ENCODE data around the gene CXorf65. TPM values are rescaled to one million over a fixed set of nuclear protein-coding genes. Genes with fewer than 3 reads are reported as not detected.

Gene CXorf65
- total and polyA plus RNA-seq, 4 experiments from 2014 or later = 3.1 to 51.6 (median 26.2) TPM

DNA sequence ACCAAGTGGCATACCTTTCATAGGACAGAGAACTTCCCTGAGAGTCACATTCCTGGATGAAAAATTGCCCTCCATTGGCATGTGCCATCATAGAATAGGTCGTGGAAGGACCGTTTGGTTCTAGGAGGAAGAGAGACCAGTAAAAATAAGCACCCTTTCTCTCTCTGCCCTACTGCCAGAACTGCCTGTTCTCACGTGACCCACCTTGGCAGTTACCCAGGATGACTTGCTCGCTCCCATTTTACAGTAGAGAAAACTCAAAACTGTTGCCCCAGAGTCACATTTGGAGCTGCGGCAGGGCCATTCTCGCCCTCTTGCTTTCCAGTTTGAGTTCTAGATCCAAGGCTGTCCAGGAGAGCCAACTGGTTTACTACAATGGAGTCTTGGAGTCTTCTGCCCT, 37.0 kb upstream of the CXorf65 start:
- no peak overlapping the region for H3K27ac ChIP-seq (ENCODE audit: low read depth, low read length)
- DNase-seq = no peak
- Mint-ChIP-seq H3K36me3 (peaks cover 10 to 27% of the 10 kb centered on the region in 2 donors), H3K27me3 (no peaks in the 10 kb centered on the region), H3K4me3 (no peak overlapping the region), H3K4me1 (peaks cover 6 to 13% (median 11%) of the 10 kb centered on the region in 4 donors), H3K9me3 (peaks cover 0 to 3% (median 0%) of the 10 kb centered on the region in 8 donors), H3K27ac (peak overlapping the region in 1 of 7 donors; percentile 62)
- ChIA-PET POLR2A (ENCODE audit: partially characterized antibody) (interaction anchor here (1.5 kb wide), 1 partner anchor 33 kb away, joined by 4 read pairs; the partner anchor contains the start of gene IL2RG), CTCF (ENCODE audit: partially characterized antibody) (no interaction called here)
- H3K4me1 ChIP-seq (ENCODE audit: insufficient read depth, low read length) = peaks cover 11% of the 10 kb centered on the region
- peaks cover 8% of the 10 kb centered on the region for H3K36me3 ChIP-seq (ENCODE audit: insufficient read depth, low read length)
- H3K27me3 ChIP-seq (ENCODE audit: insufficient read depth, low read length) = no peaks in the 10 kb centered on the region
- H3K9me3 ChIP-seq (ENCODE audit: control insufficient read depth in 1 of 2, low read length in 2 of 2) = no peaks in the 10 kb centered on the region
- no peak overlapping the region for H3K4me3 ChIP-seq (ENCODE audit: low read length in 2 of 2)
- intact Hi-C loops (cut with micrococcal nuclease) = no loop called here

DNA sequence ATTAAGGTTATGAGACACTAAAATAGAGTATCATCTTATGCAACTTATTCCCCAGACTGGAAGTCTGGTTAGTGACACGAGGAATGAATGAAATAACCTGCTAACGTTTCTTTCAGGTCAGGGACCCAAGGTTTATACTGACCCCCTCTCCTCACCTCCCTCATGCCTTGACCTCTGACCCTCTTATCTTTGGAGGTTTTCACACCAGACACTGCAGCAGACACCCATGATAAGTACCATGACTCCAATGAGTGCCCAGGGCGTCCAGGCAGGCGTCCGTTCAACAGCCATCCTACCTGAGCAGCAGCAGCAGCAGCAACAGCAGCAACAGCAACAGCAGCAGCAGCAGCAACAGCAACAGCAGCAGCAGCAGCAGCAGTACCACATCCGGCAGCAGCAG, 33.9 kb upstream of the CXorf65 start:
- no peak overlapping the region for H3K4me3 Mint-ChIP-seq
- Histone ChIP-seq H3K4me1 (ENCODE audit: insufficient read depth, low read length) (peaks cover under 1% of the 10 kb centered on the region), H3K4me3 (ENCODE audit: low read length in 2 of 2) (no peak overlapping the region), H3K9me3 (ENCODE audit: control insufficient read depth in 1 of 2, low read length in 2 of 2) (no peaks in the 10 kb centered on the region), H3K36me3 (ENCODE audit: insufficient read depth, low read length) (peaks cover 31% of the 10 kb centered on the region), H3K27ac (ENCODE audit: low read depth, low read length) (no peak overlapping the region), H3K27me3 (ENCODE audit: insufficient read depth, low read length) (no peaks in the 10 kb centered on the region)
- peak overlapping the region in 2 of 7 donors; percentile 32 to 64 for H3K27ac Mint-ChIP-seq
- CTCF ChIA-PET (ENCODE audit: partially characterized antibody) = no interaction called here
- POLR2A ChIA-PET (ENCODE audit: partially characterized antibody) = no interaction called here
- DNase-seq = no peak
- intact Hi-C loops (cut with micrococcal nuclease) = no loop called here
- H3K27me3 Mint-ChIP-seq = no peaks in the 10 kb centered on the region
- H3K4me1 Mint-ChIP-seq = peaks cover 0 to 8% (median 3%) of the 10 kb centered on the region in 4 donors
- H3K36me3 Mint-ChIP-seq = peaks cover 21 to 46% of the 10 kb centered on the region in 2 donors
- no peaks in the 10 kb centered on the region for H3K9me3 Mint-ChIP-seq

DNA sequence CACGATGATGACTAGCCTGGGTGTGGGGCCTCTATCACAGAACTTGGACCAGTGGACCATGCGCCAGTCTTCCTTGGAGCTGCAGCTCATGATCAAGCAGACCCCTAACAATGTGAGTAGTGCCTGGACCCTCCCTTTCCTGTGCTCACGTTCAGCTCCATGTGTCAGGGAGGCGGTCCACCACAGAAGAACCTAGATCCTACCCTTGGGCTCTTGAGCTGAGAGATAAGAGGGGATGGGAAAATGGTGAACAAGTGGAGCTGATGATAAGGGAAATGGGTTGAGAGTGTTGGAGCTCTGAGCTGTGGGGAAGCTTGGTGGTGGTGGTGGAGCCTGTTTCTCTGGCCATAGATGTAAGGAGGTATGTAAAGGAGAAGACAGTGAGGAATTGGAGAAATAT, 25.0 kb upstream of the CXorf65 start:
- intact Hi-C loops (cut with micrococcal nuclease) = no loop called here
- H3K27ac Mint-ChIP-seq = peak overlapping the region in 4 of 7 donors; percentile 8 to 82 (median 28)
- POLR2A ChIA-PET (ENCODE audit: partially characterized antibody) = interaction anchor here (0.7 to 3.9 kb wide), 4 partner anchors 30 to 64 kb away, joined by 3 to 47 read pairs (median 3); partner anchors contain the start of genes FOXO4 and SNX12
- H3K9me3 ChIP-seq (ENCODE audit: control insufficient read depth in 1 of 2, low read length in 2 of 2) = no peaks in the 10 kb centered on the region
- H3K27ac ChIP-seq (ENCODE audit: low read depth, low read length) = no peak overlapping the region
- no peaks in the 10 kb centered on the region for H3K27me3 Mint-ChIP-seq
- H3K9me3 Mint-ChIP-seq = no peaks in the 10 kb centered on the region
- peaks cover 11 to 18% (median 13%) of the 10 kb centered on the region in 4 donors for H3K4me1 Mint-ChIP-seq
- no peak for DNase-seq
- H3K4me3 Mint-ChIP-seq = no peak overlapping the region
- peaks cover 22 to 69% of the 10 kb centered on the region in 2 donors for H3K36me3 Mint-ChIP-seq
- H3K27me3 ChIP-seq (ENCODE audit: insufficient read depth, low read length) = no peaks in the 10 kb centered on the region
- H3K4me1 ChIP-seq (ENCODE audit: insufficient read depth, low read length) = peaks cover 13% of the 10 kb centered on the region
- H3K4me3 ChIP-seq (ENCODE audit: low read length in 2 of 2) = no peak overlapping the region
- CTCF ChIA-PET (ENCODE audit: partially characterized antibody) = interaction anchor here (3.5 to 3.8 kb wide), 2 partner anchors 30 to 35 kb away, joined by 36 to 75 read pairs; partner anchors contain the start of gene FOXO4
- H3K36me3 ChIP-seq (ENCODE audit: insufficient read depth, low read length) = peaks cover 50% of the 10 kb centered on the region

DNA sequence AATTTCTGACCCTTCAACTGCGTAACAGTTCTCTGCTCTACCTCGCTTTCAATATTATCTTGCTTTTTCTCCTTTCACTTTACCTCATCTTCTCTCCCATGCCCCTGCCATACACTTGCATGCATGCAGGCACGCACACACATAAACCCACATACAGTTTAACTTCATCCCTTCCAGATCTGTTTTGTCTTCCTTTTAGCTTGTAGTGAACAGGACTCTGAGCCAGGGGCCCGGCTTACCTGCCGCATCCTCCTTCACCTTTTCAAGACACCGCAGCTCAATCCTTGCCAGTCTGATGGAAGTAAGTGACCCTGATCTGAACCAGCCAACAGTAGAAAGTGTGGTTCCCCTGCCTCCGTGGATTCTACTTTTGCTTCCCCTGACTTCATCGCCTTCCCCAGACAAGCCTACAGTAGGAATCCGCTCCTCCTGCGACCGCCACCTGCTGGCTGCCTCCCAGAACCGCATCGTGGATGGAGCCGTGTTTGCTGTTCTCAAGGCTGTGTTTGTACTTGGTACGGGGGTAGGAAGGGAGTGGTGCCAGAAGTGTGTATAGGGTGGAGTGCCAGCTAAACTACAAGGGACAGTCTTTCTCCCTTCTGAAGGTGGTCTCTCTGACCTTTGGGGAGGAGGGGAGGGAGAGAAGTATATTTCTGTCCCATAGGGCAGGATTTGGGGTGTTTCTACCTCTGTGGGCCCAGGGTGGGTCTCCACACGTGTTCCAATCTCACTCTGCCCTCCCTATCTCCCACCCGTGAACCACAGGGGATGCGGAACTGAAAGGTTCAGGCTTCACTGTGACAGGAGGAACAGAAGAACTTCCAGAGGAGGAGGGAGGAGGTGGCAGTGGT, 22.6 kb upstream of the CXorf65 start:
- ChIA-PET CTCF (ENCODE audit: partially characterized antibody) (interaction anchor here (0.5 to 4.3 kb wide), 13 partner anchors 11 to 159 kb away, joined by 3 to 75 read pairs (median 6); partner anchors contain the start of genes CXorf65, FOXO4, IL2RG and MED12), POLR2A (ENCODE audit: partially characterized antibody) (interaction anchor here (1.0 to 3.9 kb wide), 7 partner anchors 11 to 32 kb away, joined by 3 to 47 read pairs (median 15); partner anchors contain the start of genes FOXO4, IL2RG and MED12)
- Mint-ChIP-seq H3K9me3 (no peaks in the 10 kb centered on the region), H3K27ac (peak overlapping the region; percentile 38 to 94 (median 89)), H3K36me3 (peaks cover 15 to 65% of the 10 kb centered on the region in 2 donors), H3K4me1 (peaks cover 7 to 18% (median 15%) of the 10 kb centered on the region in 4 donors), H3K27me3 (no peaks in the 10 kb centered on the region), H3K4me3 (peak overlapping the region in 4 of 8 donors; percentile 0 to 64 (median 21))
- Histone ChIP-seq H3K27ac (ENCODE audit: low read depth, low read length) (peak overlapping the region; percentile 28), H3K9me3 (ENCODE audit: control insufficient read depth in 1 of 2, low read length in 2 of 2) (no peaks in the 10 kb centered on the region), H3K36me3 (ENCODE audit: insufficient read depth, low read length) (peaks cover 38% of the 10 kb centered on the region), H3K27me3 (ENCODE audit: insufficient read depth, low read length) (no peaks in the 10 kb centered on the region), H3K4me1 (ENCODE audit: insufficient read depth, low read length) (peaks cover 13% of the 10 kb centered on the region), H3K4me3 (ENCODE audit: low read length in 2 of 2) (no peak overlapping the region)
- DNase-seq = peak; percentile 76 to 80 (median 80)
- intact Hi-C loops (cut with micrococcal nuclease) = loop anchor here (1.0 to 2.0 kb wide), 4 partner anchors 18 to 50 kb away; partner anchors contain the start of gene IL2RG

DNA sequence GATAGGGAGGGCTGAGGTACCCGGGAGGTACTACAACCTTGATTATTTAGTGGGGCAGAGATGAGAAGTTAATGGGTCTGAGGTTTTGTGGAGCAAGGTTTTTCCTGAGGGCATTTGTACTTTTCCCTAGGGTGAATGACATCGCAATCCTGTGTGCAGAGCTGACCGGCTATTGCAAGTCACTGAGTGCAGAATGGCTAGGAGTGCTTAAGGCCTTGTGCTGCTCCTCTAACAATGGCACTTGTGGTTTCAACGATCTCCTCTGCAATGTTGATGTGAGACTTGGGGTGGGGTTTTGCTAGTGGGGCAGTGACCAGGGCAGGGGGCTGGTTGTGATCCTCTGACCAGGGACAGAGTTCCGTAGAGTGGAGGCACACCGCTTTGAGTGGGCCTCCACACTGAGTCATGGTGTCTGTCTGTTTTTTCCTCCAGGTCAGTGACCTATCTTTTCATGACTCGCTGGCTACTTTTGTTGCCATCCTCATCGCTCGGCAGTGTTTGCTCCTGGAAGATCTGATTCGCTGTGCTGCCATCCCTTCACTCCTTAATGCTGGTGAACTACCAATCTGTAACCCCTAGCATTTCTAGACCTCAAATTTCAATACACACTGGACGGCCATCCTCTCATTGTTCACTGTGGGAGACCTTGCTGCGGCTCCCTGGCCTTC, 21.8 kb upstream of the CXorf65 start:
- peaks cover 43% of the 10 kb centered on the region for H3K36me3 ChIP-seq (ENCODE audit: insufficient read depth, low read length)
- H3K4me3 ChIP-seq (ENCODE audit: low read length in 2 of 2) = no peak overlapping the region
- Mint-ChIP-seq H3K9me3 (no peaks in the 10 kb centered on the region), H3K36me3 (peaks cover 19 to 66% of the 10 kb centered on the region in 2 donors), H3K27ac (peak overlapping the region in 5 of 7 donors; percentile 38 to 90 (median 59)), H3K4me3 (no peak overlapping the region), H3K4me1 (peaks cover 7 to 18% (median 15%) of the 10 kb centered on the region in 4 donors), H3K27me3 (no peaks in the 10 kb centered on the region)
- H3K27ac ChIP-seq (ENCODE audit: low read depth, low read length) = peak overlapping the region; percentile 28
- no peaks in the 10 kb centered on the region for H3K9me3 ChIP-seq (ENCODE audit: control insufficient read depth in 1 of 2, low read length in 2 of 2)
- no peak for DNase-seq
- ChIA-PET CTCF (ENCODE audit: partially characterized antibody) (interaction anchor here (0.5 to 4.3 kb wide), 12 partner anchors 10 to 158 kb away, joined by 3 to 75 read pairs (median 8); partner anchors contain the start of genes CXorf65, FOXO4, IL2RG and MED12), POLR2A (ENCODE audit: partially characterized antibody) (interaction anchor here (1.0 to 3.9 kb wide), 10 partner anchors 10 to 32 kb away, joined by 3 to 47 read pairs (median 12); partner anchors contain the start of genes FOXO4, IL2RG and MED12)
- peaks cover 13% of the 10 kb centered on the region for H3K4me1 ChIP-seq (ENCODE audit: insufficient read depth, low read length)
- H3K27me3 ChIP-seq (ENCODE audit: insufficient read depth, low read length) = no peaks in the 10 kb centered on the region
- intact Hi-C loops (cut with micrococcal nuclease) = loop anchor here (2.0 kb wide), 1 partner anchor 51 kb away; no protein-coding TSS in a partner anchor

DNA sequence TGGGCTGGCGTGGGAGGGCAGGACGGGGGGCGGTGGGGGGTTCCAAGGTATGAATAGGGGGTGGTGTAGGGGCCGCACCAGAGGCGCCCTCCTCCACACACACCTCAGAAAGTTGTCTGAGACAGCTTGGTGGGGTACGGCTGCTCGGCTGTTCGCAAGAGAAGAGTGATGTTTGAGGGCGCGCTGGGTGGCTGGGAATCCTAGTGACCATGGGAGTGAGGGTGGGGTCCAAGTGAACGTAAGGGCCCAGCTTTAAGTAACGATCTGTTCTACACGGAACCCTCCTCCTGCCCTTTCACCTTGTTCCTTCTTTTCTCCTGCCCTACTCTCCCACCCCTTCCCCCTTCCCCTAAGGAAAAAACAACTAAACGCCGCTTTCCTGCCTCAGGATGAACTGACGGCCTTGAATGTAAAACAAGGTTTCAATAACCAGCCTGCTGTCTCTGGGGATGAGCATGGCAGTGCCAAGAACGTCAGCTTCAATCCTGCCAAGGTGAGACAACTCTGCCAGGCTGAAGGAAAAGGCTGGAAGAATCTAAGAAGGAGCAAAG, 12.5 kb upstream of the CXorf65 start:
- intact Hi-C loops (cut with micrococcal nuclease) = loop anchor here (1.0 to 10.0 kb wide), 3 partner anchors 9 to 416 kb away; partner anchors contain the start of gene OGT
- Histone ChIP-seq H3K27me3 (ENCODE audit: insufficient read depth, low read length) (no peaks in the 10 kb centered on the region), H3K4me3 (ENCODE audit: low read length in 2 of 2) (peak overlapping the region; percentile 26 to 36), H3K9me3 (ENCODE audit: control insufficient read depth in 1 of 2, low read length in 2 of 2) (no peaks in the 10 kb centered on the region), H3K27ac (ENCODE audit: low read depth, low read length) (peak overlapping the region; percentile 88), H3K36me3 (ENCODE audit: insufficient read depth, low read length) (peaks cover 27% of the 10 kb centered on the region), H3K4me1 (ENCODE audit: insufficient read depth, low read length) (peaks cover 21% of the 10 kb centered on the region)
- Mint-ChIP-seq H3K4me3 (peak overlapping the region; percentile 84 to 90 (median 89)), H3K27ac (peak overlapping the region; percentile 90 to 95 (median 95)), H3K4me1 (peaks cover 11 to 43% (median 25%) of the 10 kb centered on the region in 4 donors), H3K36me3 (peaks cover 14 to 29% of the 10 kb centered on the region in 2 donors), H3K9me3 (no peaks in the 10 kb centered on the region), H3K27me3 (no peaks in the 10 kb centered on the region)
- ChIA-PET POLR2A (ENCODE audit: partially characterized antibody) (interaction anchor here (0.6 to 5.8 kb wide), 17 partner anchors 8 to 503 kb away, joined by 3 to 96 read pairs (median 8); partner anchors contain the start of genes CXorf65, FOXO4, IL2RG and NONO), CTCF (ENCODE audit: partially characterized antibody) (interaction anchor here (0.6 to 2.9 kb wide), 8 partner anchors 9 to 42 kb away, joined by 3 to 26 read pairs (median 7); partner anchors contain the start of gene FOXO4)
- no peak for DNase-seq

Data from CD4-positive, alpha-beta memory T cell (primary cell).